MCF 10A (cell line): ENCODE results near the gene PDC. TPM values are rescaled to one million over a fixed set of nuclear protein-coding genes. Genes with fewer than 3 reads are reported as not detected.
"Not testable (repeated sequence)": the region's sequence is repeated elsewhere in the genome, so short reads cannot be mapped to it uniquely, and the experiment has no call there.

Source experiments
- BruUV-seq: library from RNA; stranded (reverse); fragments of 400-500 nt; replicated peaks from 2 replicates; lab custom pipeline; 2021; lab: Mats Ljungman, UMichigan
- CTCF ChIA-PET: fragments of 300-600 bp; sonication (Branson Sonifier 250); formaldehyde crosslinking; extraction: SDS; loops from one replicate; lab custom pipeline; 2021; ENCODE audit warnings: antibody characterized with exemption, inconsistent platforms; lab: Yijun Ruan, JAX
- POLR2A ChIA-PET: fragments of 300-600, 350-650 bp; sonication (Branson Sonifier 250); formaldehyde crosslinking; extraction: SDS; loops from one replicate; lab custom pipeline; 2020; ENCODE audit warnings: antibody characterized with exemption, inconsistent platforms; lab: Yijun Ruan, JAX
- DNase-seq: peaks from one replicate; pipeline ENCODE4 v3.0.0-alpha.2; 2018; ENCODE audit not compliant: unreplicated experiment
- H3K27ac Mint-ChIP-seq: one replicate; pipeline ENCODE4 v1.8.0; 2022; ENCODE audit warnings: mild to moderate bottlenecking, low read depth, mixed read lengths; ENCODE audit not compliant: unreplicated experiment
- H3K27me3 Mint-ChIP-seq: one replicate; pipeline ENCODE4 v1.8.0; 2022; ENCODE audit warnings: mixed read lengths; ENCODE audit not compliant: insufficient read depth, unreplicated experiment
- H3K36me3 Mint-ChIP-seq: one replicate; pipeline ENCODE4 v1.8.0; 2022; ENCODE audit warnings: mild to moderate bottlenecking, moderate library complexity, mixed read lengths; ENCODE audit not compliant: insufficient read depth, unreplicated experiment
- H3K4me1 Mint-ChIP-seq: one replicate; pipeline ENCODE4 v1.8.0; 2022; ENCODE audit warnings: mixed read lengths; ENCODE audit not compliant: insufficient read depth, unreplicated experiment
- H3K4me3 Mint-ChIP-seq: one replicate; pipeline ENCODE4 v1.8.0; 2022; ENCODE audit warnings: mild to moderate bottlenecking, moderate library complexity, mixed read lengths; ENCODE audit not compliant: unreplicated experiment
- H3K9me3 Mint-ChIP-seq: one replicate; pipeline ENCODE4 v1.8.0; 2022; ENCODE audit warnings: mixed read lengths; ENCODE audit not compliant: unreplicated experiment
- CTCF ChIP-seq: fragments of 200-600 bp; IDR thresholded peaks from one replicate; pipeline ENCODE4 v1.8.0; 2022; ENCODE audit warnings: antibody characterized with exemption, mild to moderate bottlenecking; ENCODE audit not compliant: unreplicated experiment
- intact Hi-C: fragments of 100-400 bp; cut with micrococcal nuclease; formaldehyde crosslinking; loops from 2 replicates; pipeline ENCODE4 v1.14.1; 2022
- total RNA-seq: library from RNA; stranded (reverse); gene quantifications from 2 replicates; pipeline ENCODE4 v1.2.3, GENCODE V29; 2022

PDC gene
- total RNA-seq, 1 experiment from 2014 or later, result not detected

DNA sequence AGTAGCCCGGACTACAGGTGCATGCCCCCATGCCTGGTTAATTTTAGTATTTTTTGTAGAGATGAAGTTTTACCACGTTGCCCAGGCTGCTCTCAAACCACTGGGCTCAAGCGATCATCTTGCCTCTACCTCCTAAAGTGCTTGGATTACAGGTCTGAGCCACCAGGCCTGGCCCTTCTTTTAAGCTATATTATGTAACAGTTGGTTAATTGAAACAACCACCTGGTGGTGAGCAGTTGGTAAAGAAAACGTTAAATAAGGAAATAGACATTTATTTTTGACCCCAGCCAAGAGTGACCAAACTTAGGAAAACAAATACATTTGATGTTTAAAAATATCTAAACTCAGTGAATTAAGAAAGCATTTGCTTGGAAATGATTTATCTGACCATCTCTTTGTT lies 12.1 kb upstream of the PDC start:
- no TSS peak for BruUV-seq
- ChIA-PET POLR2A (interaction anchor here (0.7 kb wide), 1 partner anchor 8 kb away, joined by 3 read pairs; no protein-coding TSS in a partner anchor), CTCF (interaction anchor here (0.6 kb wide), 1 partner anchor 210 kb away, joined by 3 read pairs; no protein-coding TSS in a partner anchor)
- H3K36me3 Mint-ChIP-seq, result no peaks in the 10 kb centered on the region
- H3K27me3 Mint-ChIP-seq, result no peaks in the 10 kb centered on the region
- no peak for DNase-seq
- no peaks in the 10 kb centered on the region for H3K4me1 Mint-ChIP-seq
- intact Hi-C loops, result no loop called here
- no peak overlapping the region for H3K4me3 Mint-ChIP-seq
- H3K27ac Mint-ChIP-seq, result no peak overlapping the region
- H3K9me3 Mint-ChIP-seq, result no peaks in the 10 kb centered on the region
- TF ChIP-seq CTCF, result no peak

DNA sequence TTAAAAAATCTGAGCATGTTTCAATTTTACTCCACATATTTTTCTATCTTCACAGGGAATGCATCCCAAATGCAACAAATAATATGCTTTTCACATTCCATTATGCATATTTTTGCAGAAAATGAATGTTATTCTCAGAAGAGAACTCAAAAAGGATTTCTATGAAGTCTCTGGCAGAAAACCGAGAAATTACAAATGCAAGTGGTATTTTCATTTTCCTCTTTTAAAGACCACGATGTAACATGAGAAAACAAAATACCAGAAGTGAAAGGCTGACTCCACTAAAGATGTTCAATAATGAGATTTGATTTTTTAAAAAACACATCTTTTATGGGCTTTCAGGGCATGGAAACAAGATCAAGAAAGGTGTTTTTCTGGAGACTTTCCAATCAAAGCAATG lies 5.0 kb upstream of the PDC start:
- H3K27me3 Mint-ChIP-seq, result no peaks in the 10 kb centered on the region
- POLR2A ChIA-PET, result interaction anchor here (0.6 kb wide), 1 partner anchor 351 kb away, joined by 3 read pairs; no protein-coding TSS in a partner anchor
- H3K9me3 Mint-ChIP-seq, result no peaks in the 10 kb centered on the region
- TF ChIP-seq CTCF, result no peak
- CTCF ChIA-PET, result no interaction called here
- H3K36me3 Mint-ChIP-seq, result peaks cover 7% of the 10 kb centered on the region
- no peak for DNase-seq
- H3K4me1 Mint-ChIP-seq, result no peaks in the 10 kb centered on the region
- H3K4me3 Mint-ChIP-seq, result no peak overlapping the region
- intact Hi-C loops, result no loop called here
- H3K27ac Mint-ChIP-seq, result no peak overlapping the region
- BruUV-seq, result no TSS peak

- POLR2A ChIA-PET, result interaction anchor here (0.6 to 0.8 kb wide), 2 partner anchors 8 to 351 kb away, joined by 3 read pairs; no protein-coding TSS in a partner anchor
- intact Hi-C loops, result not testable (repeated sequence)
These were observed 4.6 kb upstream of the PDC start for GRCh38 chr1:186465491-186465890.

DNA sequence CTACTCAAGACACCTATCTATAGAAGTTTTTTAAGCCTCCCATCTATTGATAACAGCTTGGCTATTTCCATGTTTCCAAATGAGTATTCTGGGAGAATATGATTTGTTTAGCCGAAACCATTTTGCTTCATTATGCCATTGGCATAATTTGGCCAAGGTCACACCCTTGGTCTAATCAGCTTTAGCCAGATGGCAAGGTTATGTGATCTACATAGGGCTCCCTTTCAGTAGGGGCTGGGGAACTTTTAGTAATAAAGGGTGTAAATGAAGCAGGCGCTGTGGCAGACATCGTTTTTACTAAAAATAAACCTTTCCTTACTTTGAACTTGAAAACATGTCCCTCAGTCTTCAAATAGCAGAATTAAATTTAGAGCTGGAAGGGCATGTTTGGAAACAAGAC lies 3.0 kb upstream of the PDC start:
- Mint-ChIP-seq H3K27me3 (no peaks in the 10 kb centered on the region), H3K4me3 (no peak overlapping the region), H3K4me1 (no peaks in the 10 kb centered on the region), H3K27ac (no peak overlapping the region), H3K9me3 (no peaks in the 10 kb centered on the region), H3K36me3 (peaks cover 7% of the 10 kb centered on the region)
- ChIA-PET POLR2A (interaction anchor here (1.3 kb wide), 1 partner anchor 13 kb away, joined by 5 read pairs; no protein-coding TSS in a partner anchor), CTCF (no interaction called here)
- intact Hi-C loops, result no loop called here
- BruUV-seq, result no TSS peak
- TF ChIP-seq CTCF, result no peak
- DNase-seq, result no peak

More at GRCh38 chr1:186465491-186465890, 4.6 kb upstream of the PDC start:
- DNase-seq, H3K4me3 Mint-ChIP-seq, CTCF ChIA-PET, H3K9me3 Mint-ChIP-seq, H3K27ac Mint-ChIP-seq, H3K4me1 Mint-ChIP-seq, BruUV-seq, H3K27me3 Mint-ChIP-seq, H3K36me3 Mint-ChIP-seq: not testable (repeated sequence)
